Caco-2 (cell line): ENCODE results near the gene FAM161A. TPM values are rescaled to one million over a fixed set of nuclear protein-coding genes. Genes with fewer than 3 reads are reported as not detected.

Experiments
- BruUV-seq: library from RNA; stranded (reverse); fragments of 400-500 nt; replicated peaks from 2 replicates; lab custom pipeline; 2021; lab: Mats Ljungman, UMichigan
- CTCF ChIA-PET: fragments of 300-600 bp; sonication (Branson Sonifier 250); formaldehyde crosslinking; loops from one replicate; lab custom pipeline; 2022; ENCODE audit warnings: antibody characterized with exemption; lab: Charles Lee
- POLR2A ChIA-PET: fragments of 300-600 bp; sonication (Branson Sonifier 250); formaldehyde crosslinking; loops from one replicate; lab custom pipeline; 2022; ENCODE audit warnings: antibody characterized with exemption; lab: Charles Lee
- DNase-seq, 2 experiments: peaks; one replicate each; pipeline versions ENCODE4 v3.0.0 to v3.0.0-alpha.2; 2020 to 2022
- H3K27me3 ChIP-seq: replicated peaks from 2 replicates; pipeline ENCODE4 v1.6.0; 2011; ENCODE audit warnings: low read length; ENCODE audit not compliant: control insufficient read depth, insufficient read depth
- H3K36me3 ChIP-seq: 2 replicates; pipeline ENCODE4 v1.5.1; 2011; ENCODE audit warnings: low read length; ENCODE audit not compliant: control insufficient read depth, insufficient read depth
- H3K4me1 ChIP-seq: fragments of 250-450 bp; sonication (Bioruptor Pico); 2 replicates; pipeline ENCODE4 v1.5.1; 2020; ENCODE audit warnings: mild to moderate bottlenecking
- H3K4me3 ChIP-seq: 2 replicates; pipeline ENCODE4 v1.5.1; 2011; ENCODE audit warnings: low read depth, mild to moderate bottlenecking, control low read depth, low read length
- H3K9me3 ChIP-seq: fragments of 250-450 bp; sonication (Bioruptor Pico); 2 replicates; pipeline ENCODE4 v1.5.1; 2020; ENCODE audit warnings: mild to moderate bottlenecking, moderate library complexity
- H3K27ac Mint-ChIP-seq: one replicate; pipeline ENCODE4 v1.8.0; 2022; ENCODE audit warnings: mixed read lengths; ENCODE audit not compliant: unreplicated experiment
- H3K27me3 Mint-ChIP-seq: one replicate; pipeline ENCODE4 v1.8.0; 2022; ENCODE audit warnings: mixed read lengths; ENCODE audit not compliant: insufficient read depth, unreplicated experiment
- H3K36me3 Mint-ChIP-seq: one replicate; pipeline ENCODE4 v1.8.0; 2022; ENCODE audit warnings: mild to moderate bottlenecking, mixed read lengths; ENCODE audit not compliant: insufficient read depth, unreplicated experiment
- H3K4me1 Mint-ChIP-seq: one replicate; pipeline ENCODE4 v1.8.0; 2022; ENCODE audit warnings: low read depth, mixed read lengths; ENCODE audit not compliant: unreplicated experiment
- H3K4me3 Mint-ChIP-seq: one replicate; pipeline ENCODE4 v1.8.0; 2022; ENCODE audit warnings: mild to moderate bottlenecking, moderate library complexity, mixed read lengths; ENCODE audit not compliant: unreplicated experiment
- H3K9me3 Mint-ChIP-seq: one replicate; pipeline ENCODE4 v1.8.0; 2022; ENCODE audit warnings: mixed read lengths; ENCODE audit not compliant: unreplicated experiment
- intact Hi-C: fragments of 100-400 bp; cut with micrococcal nuclease; formaldehyde crosslinking; loops from one replicate; pipeline ENCODE4 v1.10.0; 2022; ENCODE audit not compliant: unreplicated experiment
- total RNA-seq: library from RNA; stranded (reverse); gene quantifications from 2 replicates; pipeline ENCODE4 v1.2.3, GENCODE V29; 2022
- TF ChIP-seq, protein P1 (sequence below), 2 experiments: fragments of 200-600 bp in 1 of 2; IDR thresholded peaks; 1 replicate in 1 of 2; 2 replicates in 1 of 2; pipeline versions ENCODE4 v1.5.1 to v1.8.0; 2011 to 2022; ENCODE audit warnings: antibody characterized with exemption in 1 of 2, control low read depth in 1 of 2, inconsistent platforms in 1 of 2, low read depth in 1 of 2, low read length in 1 of 2, mild to moderate bottlenecking in 1 of 2, moderate library complexity in 1 of 2; ENCODE audit not compliant: insufficient read depth in 1 of 2, severe bottlenecking in 1 of 2, unreplicated experiment in 1 of 2

Gene FAM161A
- total RNA-seq, 1 experiment from 2014 or later: 9.8 TPM

DNA sequence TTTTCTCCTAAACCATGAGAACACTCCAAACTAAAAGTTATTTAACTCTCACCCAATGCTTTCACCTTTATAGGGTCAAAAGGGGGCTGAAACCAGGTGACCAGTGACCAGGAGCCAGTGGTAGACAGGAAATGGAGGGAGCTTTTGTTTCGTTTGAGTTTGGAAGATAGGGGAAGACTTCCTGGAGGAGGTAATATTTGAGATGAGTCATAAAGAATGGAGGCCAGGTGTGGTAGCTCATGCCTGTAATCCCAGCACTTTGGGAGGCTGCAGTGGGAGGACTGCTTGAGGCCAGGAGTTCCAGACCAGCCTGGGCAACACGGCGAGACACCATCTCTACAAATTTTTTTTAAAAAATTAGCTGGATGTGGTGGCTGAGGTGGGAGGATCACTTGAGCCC lies 8.5 kb downstream of the FAM161A start:
- CTCF ChIA-PET: no interaction called here
- POLR2A ChIA-PET: no interaction called here
- BruUV-seq: no TSS peak
- no peak overlapping the region for H3K4me3 Mint-ChIP-seq
- no peaks in the 10 kb centered on the region for H3K36me3 ChIP-seq
- no peaks in the 10 kb centered on the region for H3K36me3 Mint-ChIP-seq
- no peaks in the 10 kb centered on the region for H3K9me3 ChIP-seq
- H3K9me3 Mint-ChIP-seq: no peaks in the 10 kb centered on the region
- H3K27ac Mint-ChIP-seq: no peak overlapping the region
- H3K4me3 ChIP-seq: no peak overlapping the region
- no peak for DNase-seq
- no peaks in the 10 kb centered on the region for H3K27me3 Mint-ChIP-seq
- TF ChIP-seq, protein P1, sequence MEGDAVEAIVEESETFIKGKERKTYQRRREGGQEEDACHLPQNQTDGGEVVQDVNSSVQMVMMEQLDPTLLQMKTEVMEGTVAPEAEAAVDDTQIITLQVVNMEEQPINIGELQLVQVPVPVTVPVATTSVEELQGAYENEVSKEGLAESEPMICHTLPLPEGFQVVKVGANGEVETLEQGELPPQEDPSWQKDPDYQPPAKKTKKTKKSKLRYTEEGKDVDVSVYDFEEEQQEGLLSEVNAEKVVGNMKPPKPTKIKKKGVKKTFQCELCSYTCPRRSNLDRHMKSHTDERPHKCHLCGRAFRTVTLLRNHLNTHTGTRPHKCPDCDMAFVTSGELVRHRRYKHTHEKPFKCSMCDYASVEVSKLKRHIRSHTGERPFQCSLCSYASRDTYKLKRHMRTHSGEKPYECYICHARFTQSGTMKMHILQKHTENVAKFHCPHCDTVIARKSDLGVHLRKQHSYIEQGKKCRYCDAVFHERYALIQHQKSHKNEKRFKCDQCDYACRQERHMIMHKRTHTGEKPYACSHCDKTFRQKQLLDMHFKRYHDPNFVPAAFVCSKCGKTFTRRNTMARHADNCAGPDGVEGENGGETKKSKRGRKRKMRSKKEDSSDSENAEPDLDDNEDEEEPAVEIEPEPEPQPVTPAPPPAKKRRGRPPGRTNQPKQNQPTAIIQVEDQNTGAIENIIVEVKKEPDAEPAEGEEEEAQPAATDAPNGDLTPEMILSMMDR (IDR thresholded peaks at IDR 0.05; ENCODE audit: insufficient read depth in 1 of 2, low read depth in 1 of 2, low read length in 1 of 2, severe bottlenecking in 1 of 2, unreplicated experiment in 1 of 2): no peak
- no peaks in the 10 kb centered on the region for H3K27me3 ChIP-seq
- H3K4me1 Mint-ChIP-seq: no peaks in the 10 kb centered on the region
- H3K4me1 ChIP-seq: no peaks in the 10 kb centered on the region
- intact Hi-C loops: no loop called here

DNA sequence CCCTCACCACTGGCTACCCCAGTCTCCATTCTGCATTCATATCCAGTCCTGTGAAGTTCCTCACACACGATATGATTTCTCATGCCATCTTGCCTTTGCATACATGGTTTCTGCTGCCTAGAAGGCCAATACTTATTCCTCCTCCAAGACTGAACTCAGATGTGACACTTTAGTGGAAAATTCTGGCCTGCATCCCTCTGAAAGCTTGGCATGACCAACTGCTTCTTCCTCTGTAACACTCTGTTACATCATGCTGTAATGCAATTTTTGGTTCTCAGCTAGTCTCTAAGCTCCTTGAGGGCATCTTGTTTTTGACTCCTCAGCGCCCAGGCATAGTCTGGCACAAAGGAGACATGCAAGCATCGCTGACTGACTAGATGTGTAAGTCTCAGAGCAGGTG lies 12.6 kb downstream of the FAM161A start:
- BruUV-seq: no TSS peak
- Histone ChIP-seq H3K4me1 (no peaks in the 10 kb centered on the region), H3K36me3 (no peaks in the 10 kb centered on the region), H3K4me3 (no peak overlapping the region), H3K9me3 (no peaks in the 10 kb centered on the region), H3K27me3 (no peaks in the 10 kb centered on the region)
- Mint-ChIP-seq H3K9me3 (no peaks in the 10 kb centered on the region), H3K4me3 (no peak overlapping the region), H3K27ac (no peak overlapping the region), H3K27me3 (no peaks in the 10 kb centered on the region), H3K4me1 (no peaks in the 10 kb centered on the region), H3K36me3 (no peaks in the 10 kb centered on the region)
- DNase-seq: no peak
- ChIA-PET CTCF (no interaction called here), POLR2A (no interaction called here)
- intact Hi-C loops: no loop called here
- TF ChIP-seq, protein P1 (IDR thresholded peaks at IDR 0.05; ENCODE audit: insufficient read depth in 1 of 2, low read depth in 1 of 2, low read length in 1 of 2, severe bottlenecking in 1 of 2, unreplicated experiment in 1 of 2): no peak

DNA sequence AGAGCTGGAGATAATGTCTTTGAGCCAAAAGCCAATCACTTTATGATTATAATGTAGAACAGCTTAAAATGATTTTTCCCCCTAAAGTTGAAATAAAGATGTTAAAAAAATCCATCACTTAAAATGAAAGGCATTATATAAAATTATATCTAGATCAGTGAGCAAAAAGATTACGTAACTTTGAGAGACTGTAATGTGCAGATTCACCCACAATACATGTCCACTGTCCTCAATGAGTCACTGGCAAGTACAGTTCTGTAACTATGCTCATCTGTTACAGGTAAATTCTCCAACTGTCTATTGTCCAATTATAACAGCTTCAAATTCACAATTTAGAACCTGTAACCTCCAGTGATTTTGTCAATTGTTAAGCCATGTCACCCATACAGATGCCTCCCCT lies 19.0 kb downstream of the FAM161A start:
- ChIA-PET CTCF (no interaction called here), POLR2A (no interaction called here)
- peaks cover 10% of the 10 kb centered on the region for H3K9me3 Mint-ChIP-seq
- intact Hi-C loops: no loop called here
- no peaks in the 10 kb centered on the region for H3K4me1 ChIP-seq
- no peaks in the 10 kb centered on the region for H3K27me3 ChIP-seq
- BruUV-seq: no TSS peak
- no peaks in the 10 kb centered on the region for H3K36me3 Mint-ChIP-seq
- no peak for DNase-seq
- H3K4me3 ChIP-seq: no peak overlapping the region
- TF ChIP-seq, protein P1 (IDR thresholded peaks at IDR 0.05; ENCODE audit: insufficient read depth in 1 of 2, low read depth in 1 of 2, low read length in 1 of 2, severe bottlenecking in 1 of 2, unreplicated experiment in 1 of 2): no peak
- no peaks in the 10 kb centered on the region for H3K4me1 Mint-ChIP-seq
- H3K27ac Mint-ChIP-seq: no peak overlapping the region
- H3K4me3 Mint-ChIP-seq: no peak overlapping the region
- no peaks in the 10 kb centered on the region for H3K9me3 ChIP-seq
- H3K27me3 Mint-ChIP-seq: no peaks in the 10 kb centered on the region
- no peaks in the 10 kb centered on the region for H3K36me3 ChIP-seq
